ENCODE measurements around the gene MAMDC2. TPM values are rescaled to one million over a fixed set of nuclear protein-coding genes. Genes with fewer than 3 reads are reported as not detected.
A peak's percentile ranks its signal among the peaks of the same experiment; 100 is the strongest.

The MAMDC2 gene
- total RNA-seq, 4 donors from 2014 or later, result 4.9 to 9.9 (median 8.7) TPM

DNA sequence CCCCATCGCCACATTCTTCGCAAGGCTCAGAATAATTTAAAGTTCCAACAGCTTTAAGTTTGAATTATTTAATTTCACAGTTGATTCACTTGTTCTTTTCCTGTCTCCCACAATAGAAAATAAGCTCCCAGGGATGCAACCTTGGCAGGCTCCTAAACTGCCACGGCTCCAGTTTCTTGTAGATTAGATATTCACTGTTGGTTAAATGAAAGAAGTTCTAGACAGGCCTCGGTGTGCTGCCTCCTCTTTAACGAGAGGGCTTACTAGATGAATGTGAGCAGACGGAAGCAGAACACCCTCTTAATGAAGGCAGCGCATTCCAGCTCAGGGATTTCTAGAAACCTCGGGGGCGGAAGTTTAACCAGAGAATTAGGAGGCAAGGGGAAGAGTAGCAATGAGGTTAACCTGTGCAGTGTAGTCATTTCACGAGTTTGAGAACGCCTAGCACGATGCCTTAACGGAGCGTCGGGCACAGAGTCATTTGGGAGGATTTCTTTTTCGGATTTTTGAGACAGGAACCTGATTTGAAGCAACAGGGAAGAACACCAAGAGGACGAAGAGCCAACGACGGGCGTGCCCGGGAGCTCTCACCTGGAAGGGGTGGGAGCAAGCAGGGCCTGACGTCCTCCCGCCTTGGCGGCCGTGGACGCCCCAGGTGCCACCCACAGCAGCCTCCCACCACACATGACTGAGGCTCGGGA is 214.5 kb downstream of the MAMDC2 start:
- TF ChIP-seq POLR2A (IDR thresholded peaks at IDR 0.05), result no peak
- TF ChIP-seq, protein P1, sequence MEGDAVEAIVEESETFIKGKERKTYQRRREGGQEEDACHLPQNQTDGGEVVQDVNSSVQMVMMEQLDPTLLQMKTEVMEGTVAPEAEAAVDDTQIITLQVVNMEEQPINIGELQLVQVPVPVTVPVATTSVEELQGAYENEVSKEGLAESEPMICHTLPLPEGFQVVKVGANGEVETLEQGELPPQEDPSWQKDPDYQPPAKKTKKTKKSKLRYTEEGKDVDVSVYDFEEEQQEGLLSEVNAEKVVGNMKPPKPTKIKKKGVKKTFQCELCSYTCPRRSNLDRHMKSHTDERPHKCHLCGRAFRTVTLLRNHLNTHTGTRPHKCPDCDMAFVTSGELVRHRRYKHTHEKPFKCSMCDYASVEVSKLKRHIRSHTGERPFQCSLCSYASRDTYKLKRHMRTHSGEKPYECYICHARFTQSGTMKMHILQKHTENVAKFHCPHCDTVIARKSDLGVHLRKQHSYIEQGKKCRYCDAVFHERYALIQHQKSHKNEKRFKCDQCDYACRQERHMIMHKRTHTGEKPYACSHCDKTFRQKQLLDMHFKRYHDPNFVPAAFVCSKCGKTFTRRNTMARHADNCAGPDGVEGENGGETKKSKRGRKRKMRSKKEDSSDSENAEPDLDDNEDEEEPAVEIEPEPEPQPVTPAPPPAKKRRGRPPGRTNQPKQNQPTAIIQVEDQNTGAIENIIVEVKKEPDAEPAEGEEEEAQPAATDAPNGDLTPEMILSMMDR (IDR thresholded peaks at IDR 0.05 in 4 of 5, conservative IDR thresholded peaks at IDR 0.05 in 1 of 5), result no peak
- ATAC-seq (peak; percentile 70 to 74), DNase-seq (peak in 1 of 2 donors; percentile 32)
- Histone ChIP-seq H3K4me1 (peaks cover 33 to 39% of the 10 kb centered on the region in 2 donors), H3K36me3 (no peaks in the 10 kb centered on the region), H3K9me3 (no peaks in the 10 kb centered on the region), H3K27me3 (no peaks in the 10 kb centered on the region), H3K27ac (peak overlapping the region; percentile 87 to 95 (median 94)), H3K4me3 (peak overlapping the region; percentile 66 to 97 (median 90))
- intact Hi-C loops (cut with DNase I; ENCODE audit: low total_unique reads), result loop anchor here (2.0 to 5.0 kb wide), 3 partner anchors 224 to 1653 kb away; partner anchors contain the start of genes ABHD17B and C9orf85
- in situ Hi-C loops (cut with MboI; ENCODE audit: low sequenced_read_pairs in 4 of 4), result loop anchor here in 1 of 4 donors (25.0 kb wide), 1 partner anchor 496 kb away; the partner anchor contains the start of gene PTAR1

DNA sequence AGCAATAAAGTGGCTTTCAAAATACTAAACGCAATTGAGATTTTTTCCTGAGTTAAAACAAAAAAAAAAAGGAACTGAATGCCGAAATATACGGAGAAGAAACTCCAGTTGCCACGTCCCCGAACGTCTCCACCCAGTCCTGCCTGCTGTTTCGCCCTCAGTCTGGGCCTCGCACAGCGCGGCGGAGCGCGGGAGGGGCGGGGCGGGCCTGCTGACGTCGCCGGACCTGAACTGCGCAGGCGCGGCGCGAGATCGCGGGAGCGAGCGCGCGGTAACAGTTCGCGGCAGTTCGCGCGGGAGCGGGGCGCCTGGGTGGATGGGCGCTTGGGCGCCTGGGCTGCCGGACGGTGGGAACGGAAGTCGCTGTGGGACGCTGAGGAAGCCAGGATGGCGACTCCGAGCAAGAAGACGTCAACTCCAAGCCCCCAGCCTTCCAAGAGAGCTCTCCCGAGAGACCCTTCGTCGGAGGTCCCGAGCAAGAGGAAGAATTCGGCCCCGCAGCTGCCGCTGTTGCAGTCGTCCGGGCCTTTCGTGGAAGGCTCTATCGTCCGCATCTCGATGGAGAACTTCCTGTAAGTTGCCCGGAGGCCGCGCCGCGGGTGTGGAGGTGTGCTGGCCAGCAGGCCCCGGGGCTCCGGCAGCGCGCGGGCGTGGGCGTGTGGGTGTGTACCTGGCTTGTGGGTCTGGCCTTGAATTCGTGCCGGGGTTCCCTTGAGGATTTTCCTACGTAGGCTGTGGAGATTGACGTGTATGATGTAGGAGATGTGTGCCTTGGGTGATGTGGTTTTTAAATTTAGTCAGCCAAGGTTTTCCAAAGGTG is 215.3 kb downstream of the MAMDC2 start, which contains the start of gene SMC5:
Gene SMC5, plus strand, starts transcription at position 287 of the 820 bp plus-strand sequence. Its CDS starts 101 bp downstream, at position 388.
- Histone ChIP-seq H3K27ac (peak within 1 kb of the TSS; percentile 87 to 95 (median 94)), H3K27me3 (no peaks in the 10 kb centered on the region), H3K36me3 (no peaks in the 10 kb centered on the region), H3K4me1 (peaks cover 39 to 43% of the 10 kb centered on the region in 2 donors), H3K4me3 (peak within 1 kb of the TSS; percentile 66 to 97 (median 90)), H3K9me3 (no peaks in the 10 kb centered on the region)
- ATAC-seq (peak; percentile 90 to 91), DNase-seq (peak; percentile 75 to 85)
- TF ChIP-seq, protein P1 (IDR thresholded peaks at IDR 0.05 in 4 of 5, conservative IDR thresholded peaks at IDR 0.05 in 1 of 5), result no peak
- TF ChIP-seq POLR2A (IDR thresholded peaks at IDR 0.05), result peak; percentile 96
- in situ Hi-C loops (cut with MboI; ENCODE audit: low sequenced_read_pairs in 4 of 4) (loop anchor here in 1 of 4 donors (25.0 kb wide), 1 partner anchor 497 kb away; the partner anchor contains the start of gene PTAR1), intact Hi-C loops (cut with DNase I; ENCODE audit: low total_unique reads) (loop anchor here (2.0 to 5.0 kb wide), 3 partner anchors 223 to 1652 kb away; partner anchors contain the start of genes ABHD17B and C9orf85)

DNA sequence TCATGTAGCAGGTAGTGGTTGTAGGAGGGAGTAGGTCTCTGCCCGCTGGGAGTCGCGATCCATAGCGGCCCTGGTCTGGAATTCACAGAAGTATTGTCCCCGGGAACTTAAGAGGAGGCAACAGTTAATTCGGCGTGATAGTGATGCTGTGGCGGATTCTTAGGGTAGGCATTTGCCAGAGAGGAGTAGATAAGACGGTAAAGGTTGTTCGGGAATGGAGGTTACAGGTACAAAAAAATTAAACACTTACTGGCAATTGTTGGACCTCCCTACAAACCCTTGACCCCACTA is 215.8 kb downstream of the MAMDC2 start:
- TF ChIP-seq, protein P1 (IDR thresholded peaks at IDR 0.05 in 4 of 5, conservative IDR thresholded peaks at IDR 0.05 in 1 of 5), result no peak
- no peak for TF ChIP-seq POLR2A (IDR thresholded peaks at IDR 0.05)
- Histone ChIP-seq H3K36me3 (peaks cover 0 to 3% of the 10 kb centered on the region in 2 donors), H3K9me3 (no peaks in the 10 kb centered on the region), H3K4me1 (peaks cover 43 to 46% of the 10 kb centered on the region in 2 donors), H3K4me3 (peak overlapping the region; percentile 66 to 97 (median 90)), H3K27ac (peak overlapping the region; percentile 87 to 95 (median 94)), H3K27me3 (no peaks in the 10 kb centered on the region)
- no peak for DNase-seq
- ATAC-seq, result no peak
- intact Hi-C loops (cut with DNase I; ENCODE audit: low total_unique reads) (loop anchor here (2.0 to 5.0 kb wide), 3 partner anchors 223 to 1651 kb away; partner anchors contain the start of genes ABHD17B and C9orf85), in situ Hi-C loops (cut with MboI; ENCODE audit: low sequenced_read_pairs in 4 of 4) (loop anchor here in 1 of 4 donors (25.0 kb wide), 1 partner anchor 497 kb away; the partner anchor contains the start of gene PTAR1)

DNA sequence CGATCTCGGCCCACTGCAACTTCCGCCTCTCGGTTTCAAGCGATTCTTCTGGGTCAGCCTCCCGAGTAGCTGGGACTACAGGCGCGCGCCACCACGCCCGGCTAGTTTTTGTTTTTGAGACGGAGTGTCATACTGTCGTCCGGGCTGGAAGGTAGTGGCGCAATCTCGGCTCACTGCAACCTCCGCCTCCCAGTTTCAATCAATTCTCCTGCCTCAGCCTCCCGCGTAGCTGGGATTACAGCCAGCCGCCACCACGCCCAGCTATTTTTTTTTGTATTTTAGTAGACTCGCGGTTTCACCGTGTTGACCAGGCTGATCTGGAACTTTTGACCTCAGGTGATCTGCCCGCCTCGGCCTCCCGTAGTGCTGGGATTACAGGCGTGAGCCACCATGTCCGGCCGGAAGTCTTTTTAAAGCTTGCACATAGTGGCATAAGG is 216.4 kb downstream of the MAMDC2 start:
- in situ Hi-C loops (cut with MboI; ENCODE audit: low sequenced_read_pairs in 4 of 4) (loop anchor here in 3 of 4 donors (10.0 to 25.0 kb wide), 3 partner anchors 335 to 498 kb away; partner anchors contain the start of gene PTAR1 (in 1 of the 3)), intact Hi-C loops (cut with DNase I; ENCODE audit: low total_unique reads) (loop anchor here (5.0 to 10.0 kb wide), 3 partner anchors 155 to 503 kb away; partner anchors contain the start of gene KLF9)
- Histone ChIP-seq H3K27ac (peak overlapping the region; percentile 87 to 95 (median 94)), H3K4me3 (peak overlapping the region; percentile 66 to 97 (median 90)), H3K27me3 (no peaks in the 10 kb centered on the region), H3K36me3 (peaks cover 0 to 8% of the 10 kb centered on the region in 2 donors), H3K4me1 (peaks cover 43 to 48% of the 10 kb centered on the region in 2 donors), H3K9me3 (no peaks in the 10 kb centered on the region)
- ATAC-seq (no peak), DNase-seq (no peak)
- TF ChIP-seq, protein P1 (IDR thresholded peaks at IDR 0.05 in 4 of 5, conservative IDR thresholded peaks at IDR 0.05 in 1 of 5), result no peak
- no peak for TF ChIP-seq POLR2A (IDR thresholded peaks at IDR 0.05)

All from gastrocnemius medialis (tissue), 4 donors.